LNCaP clone FGC (cell line): ENCODE measurements around the gene RASSF1.

Source experiments
- DNase-seq: peaks from one replicate; pipeline ENCODE4 v3.0.0-alpha.2; 2011; ENCODE audit warnings: low read depth
- H3K4me3 ChIP-seq: 2 replicates; pipeline ENCODE4 v1.5.1; 2011; ENCODE audit warnings: mild to moderate bottlenecking, low read depth, low read length, control low read depth
- CTCF ChIP-seq: IDR thresholded peaks from 2 replicates; pipeline ENCODE4 v1.5.1; 2012; ENCODE audit warnings: mild to moderate bottlenecking; ENCODE audit not compliant: control insufficient read depth, insufficient read depth; ENCODE audit errors: extremely low read depth

RASSF1 gene

GRCh38 chr3:50374363-50375257, 34.0 kb upstream of the RASSF1 start:
- TF ChIP-seq CTCF = no peak
- DNase-seq = no peak
- no peak overlapping the region for H3K4me3 ChIP-seq

GRCh38 chr3:50373146-50374051, 32.8 kb upstream of the RASSF1 start:
- DNase-seq = no peak
- no peak for TF ChIP-seq CTCF
- H3K4me3 ChIP-seq = no peak overlapping the region

- no peak for TF ChIP-seq CTCF
- H3K4me3 ChIP-seq = no peak overlapping the region
- DNase-seq = no peak
Observed at GRCh38 chr3:50372349-50372748, 31.7 kb upstream of the RASSF1 start.

GRCh38 chr3:50371133-50371685, 30.6 kb upstream of the RASSF1 start:
- no peak for TF ChIP-seq CTCF
- no peak overlapping the region for H3K4me3 ChIP-seq
- DNase-seq = no peak

- no peak for DNase-seq
- TF ChIP-seq CTCF = peak; percentile 34; the same call in 1 of the 2 replicates
Observed at GRCh38 chr3:50370594-50370993, 30.0 kb upstream of the RASSF1 start.

GRCh38 chr3:50369012-50369670, 28.5 kb upstream of the RASSF1 start:
- DNase-seq = no peak
- TF ChIP-seq CTCF = no peak
- no peak overlapping the region for H3K4me3 ChIP-seq

More at GRCh38 chr3:50370594-50370993, 30.0 kb upstream of the RASSF1 start:
- no peak overlapping the region for H3K4me3 ChIP-seq
